Hepatocyte (in vitro differentiated cells): ENCODE data around the gene CHMP1B.

Experiments
- CTCF ChIP-seq: fragments of 200-600 bp; sonication (generic); IDR thresholded peaks from 2 replicates; pipeline ENCODE4 v1.5.1; 2016; ENCODE audit warnings: antibody characterized with exemption, mild to moderate bottlenecking; ENCODE audit not compliant: poor library complexity
- EZH2 ChIP-seq: fragments of 200-600 bp; sonication (generic); IDR thresholded peaks from 2 replicates; pipeline ENCODE4 v1.6.1; 2016; ENCODE audit warnings: antibody characterized with exemption, mild to moderate bottlenecking, borderline replicate concordance
- EZH2phosphoT487 ChIP-seq: fragments of 200-600 bp; sonication (generic); IDR thresholded peaks from one replicate; pipeline ENCODE4 v1.6.1; 2018; ENCODE audit warnings: antibody characterized with exemption, mild to moderate bottlenecking, low read depth, moderate library complexity; ENCODE audit not compliant: unreplicated experiment, severe bottlenecking

DNA sequence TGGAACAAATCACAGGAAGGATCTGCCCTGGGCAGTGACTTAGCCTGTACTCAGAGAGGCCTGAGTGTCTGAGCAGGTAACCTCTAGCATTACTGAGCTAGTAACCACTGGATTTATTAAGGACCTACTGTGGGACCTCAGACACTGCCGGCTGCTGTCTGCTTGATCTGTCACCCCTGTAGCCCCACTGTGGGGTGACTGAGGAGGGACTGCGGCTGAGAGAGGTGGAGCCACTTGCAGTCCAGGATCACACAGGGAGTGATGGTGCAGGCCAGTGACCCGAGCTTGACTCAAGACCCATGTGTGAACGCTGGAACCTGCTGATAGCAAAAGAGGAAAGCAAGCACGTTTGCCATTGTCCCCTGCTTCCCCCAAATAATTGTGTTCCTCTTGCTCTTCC is 15.6 kb downstream of the CHMP1B start:
- TF ChIP-seq EZH2 (no peak), CTCF (no peak), EZH2phosphoT487 (no peak)
